ENCODE measurements around the gene LANCL2.
"Not testable (repeated sequence)": the region's sequence is repeated elsewhere in the genome, so short reads cannot be mapped to it uniquely, and the experiment has no call there.

Gene LANCL2

DNA sequence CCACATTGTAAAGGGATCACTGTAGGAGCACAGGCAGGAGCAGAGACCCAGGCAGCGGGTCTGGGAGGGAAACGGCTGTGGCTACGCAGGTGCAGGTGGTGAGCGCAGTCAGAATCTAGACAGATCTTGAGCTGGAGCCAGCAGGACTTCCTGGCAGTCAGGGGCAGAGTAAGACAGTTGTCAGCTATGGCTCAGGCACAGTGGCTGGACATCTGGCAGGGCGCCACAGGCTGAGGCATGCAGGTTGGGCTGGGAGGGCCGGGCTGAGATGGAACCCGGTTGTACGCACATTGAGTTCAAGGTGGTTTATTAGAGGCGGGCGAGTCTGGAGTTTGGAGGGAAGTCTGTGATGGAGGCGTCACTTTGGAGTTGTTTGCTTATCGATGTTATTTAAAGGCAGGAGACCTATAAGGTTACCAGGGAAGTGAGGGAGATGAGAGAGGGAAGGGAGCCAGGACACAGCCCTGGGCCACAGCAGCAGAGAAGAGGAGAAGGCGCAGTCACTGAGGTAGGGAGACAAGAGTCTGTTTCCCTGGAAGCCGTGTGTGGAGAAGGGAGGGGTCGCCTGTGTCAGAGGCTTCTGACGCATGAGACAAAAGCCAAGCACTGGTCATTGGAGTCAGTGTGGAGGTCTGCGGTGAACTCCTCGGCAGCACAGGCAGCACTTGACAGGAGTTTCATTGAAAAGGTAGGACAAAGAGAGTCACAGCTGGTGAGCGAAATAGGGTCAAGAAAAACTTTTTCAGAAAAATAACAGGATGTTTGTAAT lies 73.8 kb downstream of the LANCL2 start:
- DNase-seq: no peak

DNA sequence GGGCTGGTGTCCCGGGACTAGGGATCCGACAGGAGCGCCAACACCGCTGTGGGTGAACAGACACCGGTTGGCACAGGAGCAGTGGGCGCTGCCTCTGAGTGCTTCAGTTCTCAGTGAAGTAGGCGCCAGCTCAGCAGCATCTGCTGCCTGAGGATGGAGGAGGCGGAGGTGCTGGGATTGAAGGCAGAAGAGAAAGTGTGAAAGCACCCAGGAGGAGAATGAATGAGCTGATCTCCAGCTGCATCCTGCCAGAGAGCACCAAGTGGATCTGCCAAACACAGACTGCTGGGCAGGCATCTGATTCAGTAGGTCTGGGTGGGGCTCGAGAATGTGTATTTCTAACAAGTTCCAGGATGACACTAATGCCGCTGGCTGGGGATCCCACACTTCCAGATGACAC lies 74.5 kb downstream of the LANCL2 start:
- DNase-seq: no peak

DNA sequence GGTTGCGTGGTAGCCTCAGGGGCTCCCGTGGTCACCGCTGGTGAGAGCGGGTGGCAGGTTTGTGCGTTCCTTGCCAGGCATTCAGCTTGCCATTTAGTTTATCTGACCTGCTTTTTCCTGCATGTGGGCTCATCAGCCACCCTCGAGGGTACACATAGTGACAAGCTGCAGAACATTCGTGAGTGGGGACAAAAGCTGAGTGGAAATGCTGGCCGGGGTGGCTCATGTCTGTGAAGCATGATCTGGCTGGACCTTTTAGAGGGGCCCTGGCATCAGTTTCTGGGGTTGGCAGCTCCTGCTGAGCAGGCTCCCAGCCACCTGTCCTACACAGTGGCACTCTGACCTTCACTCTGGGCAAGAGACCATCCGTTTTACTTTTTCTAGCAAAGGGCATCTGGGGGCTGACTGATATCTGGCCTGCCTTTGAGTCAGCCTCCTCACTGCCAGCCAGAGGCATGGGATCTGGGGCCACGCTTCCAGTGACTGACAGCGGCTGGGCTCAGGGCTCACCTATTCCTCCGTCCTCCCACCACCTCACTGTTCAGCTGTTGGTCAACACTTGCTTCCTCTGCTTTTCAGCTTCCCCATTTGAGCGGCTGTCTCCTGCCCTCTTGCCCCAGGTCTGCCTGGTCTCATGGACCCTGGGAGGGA lies 75.0 kb downstream of the LANCL2 start:
- no peak for DNase-seq

DNA sequence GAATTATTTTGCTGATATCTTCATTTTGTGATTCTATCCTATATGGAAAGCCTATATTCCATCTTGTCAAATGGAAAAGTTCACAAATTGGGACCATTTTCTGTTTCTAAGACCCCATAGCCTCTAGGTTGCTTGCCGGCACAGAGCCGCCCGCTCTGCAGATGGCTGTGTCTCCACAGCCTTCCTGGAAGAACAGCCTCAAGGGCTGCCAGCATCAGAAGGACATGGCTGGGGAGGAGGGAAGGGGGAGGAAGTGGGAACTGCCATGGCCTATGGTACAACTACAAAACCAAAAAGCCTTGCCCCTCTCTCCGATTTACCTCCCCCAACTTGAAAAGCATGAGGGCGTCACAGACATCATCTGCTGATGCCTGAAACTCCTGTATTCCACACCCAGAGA lies 75.9 kb downstream of the LANCL2 start:
- DNase-seq: no peak

DNA sequence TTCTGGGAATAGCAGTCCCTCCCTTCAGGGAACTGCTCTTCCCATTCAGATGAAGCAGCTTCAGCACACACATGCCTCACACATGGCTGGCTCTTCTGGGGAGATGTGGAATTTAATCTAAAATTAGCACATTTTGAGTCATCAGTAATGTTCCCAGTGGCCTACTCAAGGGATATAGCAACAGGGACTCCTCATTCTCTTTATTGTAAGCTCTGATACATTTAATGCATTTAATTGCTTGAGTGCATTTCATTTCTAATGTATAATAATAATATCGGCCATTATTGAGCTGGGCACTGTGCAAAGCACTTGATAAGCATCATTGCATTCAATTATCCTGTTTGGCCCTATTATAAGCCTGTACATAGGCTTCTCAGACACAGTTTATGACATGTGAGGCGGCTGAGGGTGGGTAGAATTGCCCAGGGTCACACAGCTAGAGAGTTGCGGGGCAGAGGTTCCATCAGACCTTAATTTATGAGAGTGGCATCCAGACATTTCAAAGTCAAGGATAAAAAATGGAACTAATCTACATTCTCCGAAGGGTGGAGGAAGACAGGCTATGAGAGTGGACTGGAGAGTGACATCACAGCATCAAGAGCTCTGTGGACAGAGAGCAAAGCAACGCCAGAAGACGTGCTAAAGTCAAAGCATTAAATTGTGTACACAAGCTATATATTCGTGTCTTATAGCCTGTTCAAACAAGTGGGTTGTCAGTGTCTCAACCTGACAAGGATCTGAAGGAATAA lies 76.8 kb downstream of the LANCL2 start:
- no peak for DNase-seq

DNA sequence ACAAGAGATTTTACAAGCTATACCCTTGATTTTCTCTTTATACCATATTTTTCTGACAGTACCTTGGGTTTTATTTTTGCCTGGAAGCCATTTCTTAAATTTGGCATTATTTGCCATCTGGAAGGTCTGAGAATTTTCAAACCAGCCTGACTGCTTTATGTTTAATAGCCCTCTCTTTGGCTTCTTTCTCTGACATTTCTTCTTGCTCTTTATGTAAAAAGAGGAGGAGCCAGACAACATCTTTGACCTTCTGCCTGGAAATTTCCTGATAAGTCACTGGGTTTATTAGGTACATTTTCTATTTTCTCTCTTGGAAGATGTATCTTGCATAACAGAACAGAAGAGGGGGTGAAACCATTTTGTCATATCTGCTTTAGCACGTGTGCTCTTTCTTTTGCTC lies 79.6 kb downstream of the LANCL2 start:
- DNase-seq: no peak

DNA sequence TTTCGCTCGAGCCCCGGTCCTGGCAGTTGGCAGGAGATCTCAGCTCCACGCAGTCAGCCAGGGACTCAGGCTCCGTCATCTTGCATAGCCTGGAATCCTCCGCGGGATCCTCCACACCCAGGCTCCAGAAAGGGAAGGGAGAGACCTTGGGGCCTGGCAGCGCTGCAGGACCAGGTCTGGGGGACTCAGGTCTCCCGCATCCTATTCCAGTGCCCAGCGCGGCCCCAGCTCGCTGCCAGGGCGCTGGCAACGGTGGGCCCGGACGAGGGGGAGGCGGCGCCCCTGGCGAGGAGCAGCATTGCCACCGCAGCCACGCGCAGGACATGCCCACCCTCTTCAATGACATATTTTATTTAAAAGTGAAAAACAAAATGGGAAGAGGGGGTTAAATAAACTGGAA lies 83.4 kb downstream of the LANCL2 start:
- no peak for DNase-seq

DNA sequence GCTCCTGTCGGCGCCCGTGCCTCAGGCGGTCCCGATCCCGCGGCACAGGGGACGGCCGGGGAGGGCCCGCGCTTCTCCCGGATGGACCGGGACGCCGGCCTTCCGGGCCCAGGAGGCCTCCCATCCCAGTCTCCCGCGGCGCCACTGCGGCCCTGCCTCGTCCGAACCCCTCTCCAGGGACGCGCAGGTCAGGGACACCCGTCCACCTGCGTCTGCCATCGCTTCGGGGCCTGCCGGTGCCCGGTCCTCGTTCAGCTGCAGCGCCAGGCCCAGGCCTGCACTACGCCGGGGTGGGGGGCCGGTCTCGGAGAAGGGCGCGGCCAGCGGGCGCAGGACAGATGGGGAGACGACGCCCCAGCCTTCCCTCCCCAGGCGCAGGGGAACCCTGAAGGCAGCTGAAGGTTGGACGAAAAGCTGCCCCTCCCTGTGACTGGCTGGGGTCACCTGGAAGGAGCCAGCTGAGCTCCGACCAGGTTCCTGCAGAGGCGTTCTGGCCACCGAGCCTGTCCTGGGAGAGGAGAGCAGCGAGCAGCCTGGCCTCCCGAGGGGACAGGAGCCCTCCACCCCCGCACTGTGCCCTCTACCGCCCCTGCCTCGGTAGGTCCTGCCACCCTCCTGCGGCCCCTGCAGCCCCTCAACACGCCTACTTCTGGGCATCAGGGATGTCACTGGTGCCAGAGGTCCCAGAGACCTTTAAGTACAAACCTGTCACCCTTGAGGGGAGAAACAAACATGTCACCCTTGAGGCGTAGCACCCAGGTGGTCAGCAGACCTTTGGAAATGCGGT lies 84.3 kb downstream of the LANCL2 start:
- no peak for DNase-seq

DNA sequence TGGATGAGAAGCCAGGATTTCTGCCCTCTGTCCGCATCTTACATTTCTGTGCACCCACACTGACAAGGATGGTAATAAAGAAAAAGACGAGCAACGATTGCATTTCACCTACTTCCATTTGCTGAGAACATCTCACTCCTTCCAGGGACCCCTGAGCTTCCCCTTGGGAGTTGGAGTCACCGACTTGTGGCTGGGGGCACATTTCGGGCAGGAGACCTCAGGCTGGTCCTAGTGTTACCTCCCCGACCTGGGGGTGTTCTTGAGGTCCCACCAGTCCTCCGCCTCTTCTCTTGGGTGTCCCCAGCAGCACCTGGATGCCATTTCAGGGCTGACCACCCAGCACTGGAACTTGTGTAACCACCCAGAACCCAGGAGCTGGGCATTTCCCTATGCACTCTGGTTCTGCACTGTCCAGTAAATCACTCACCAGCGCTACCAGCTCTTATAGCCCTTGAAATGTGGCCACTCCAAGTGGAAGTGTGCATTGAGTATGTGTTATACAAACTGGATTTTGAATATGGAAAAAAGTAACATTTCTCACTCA lies 84.9 kb downstream of the LANCL2 start:
- no peak for DNase-seq

DNA sequence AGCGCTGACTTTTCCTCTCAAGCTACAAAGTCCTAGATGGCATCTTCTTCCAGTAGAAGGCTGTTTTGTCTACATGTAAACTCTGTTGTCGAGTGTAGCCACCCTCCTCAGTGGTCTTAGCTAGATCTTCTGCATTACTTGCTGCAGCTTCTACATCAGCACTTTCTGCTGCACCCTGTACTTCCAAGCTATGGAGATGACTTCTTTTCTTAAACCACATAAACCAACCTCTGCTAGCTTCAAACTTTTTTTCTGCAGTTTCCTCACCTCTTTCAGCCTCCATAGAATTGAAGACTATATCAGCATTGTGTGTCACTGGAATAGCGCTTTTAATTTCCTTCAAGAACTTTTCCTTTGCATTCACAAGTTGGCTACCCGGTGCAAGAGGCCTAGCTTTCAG lies 87.8 kb downstream of the LANCL2 start:
- DNase-seq: no peak

DNA sequence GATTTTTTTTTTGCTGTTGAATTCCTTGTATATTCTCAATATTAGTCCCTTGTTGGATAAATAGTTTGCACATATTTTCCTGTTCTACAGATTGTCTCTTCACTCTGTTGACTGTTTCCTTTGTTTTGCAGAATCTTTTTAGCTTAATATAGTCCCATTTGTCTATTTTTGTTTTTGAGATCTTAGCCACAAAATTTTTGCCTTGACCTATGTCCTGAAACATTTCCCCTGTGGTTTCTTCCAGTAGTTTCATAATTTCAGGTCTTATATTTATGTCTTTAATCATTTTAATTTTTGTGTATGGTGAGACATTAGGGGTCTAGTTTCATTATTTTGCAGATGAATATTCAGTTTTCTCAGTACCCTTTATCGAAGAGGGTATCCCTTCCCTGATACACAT lies 92.7 kb downstream of the LANCL2 start:
- no peak for DNase-seq

DNA sequence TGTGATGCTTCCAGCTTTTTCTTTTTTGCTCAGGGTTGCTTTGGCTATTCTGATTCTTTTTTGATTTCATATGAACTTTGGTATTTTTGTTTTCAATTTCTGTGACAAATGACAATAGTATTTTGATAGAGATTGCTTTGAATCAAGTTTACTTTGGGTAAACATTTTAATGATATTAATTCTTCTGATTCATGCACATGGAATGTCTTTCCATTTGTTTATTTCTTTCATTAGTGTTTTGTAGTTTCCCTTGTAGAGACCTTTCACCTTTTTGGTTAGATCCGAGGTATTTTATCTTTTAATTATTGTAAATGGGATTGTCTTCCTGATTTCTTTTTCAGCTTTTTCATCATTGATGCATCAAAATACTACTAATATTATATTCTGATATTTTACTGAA lies 93.2 kb downstream of the LANCL2 start:
- DNase-seq: no peak

DNA sequence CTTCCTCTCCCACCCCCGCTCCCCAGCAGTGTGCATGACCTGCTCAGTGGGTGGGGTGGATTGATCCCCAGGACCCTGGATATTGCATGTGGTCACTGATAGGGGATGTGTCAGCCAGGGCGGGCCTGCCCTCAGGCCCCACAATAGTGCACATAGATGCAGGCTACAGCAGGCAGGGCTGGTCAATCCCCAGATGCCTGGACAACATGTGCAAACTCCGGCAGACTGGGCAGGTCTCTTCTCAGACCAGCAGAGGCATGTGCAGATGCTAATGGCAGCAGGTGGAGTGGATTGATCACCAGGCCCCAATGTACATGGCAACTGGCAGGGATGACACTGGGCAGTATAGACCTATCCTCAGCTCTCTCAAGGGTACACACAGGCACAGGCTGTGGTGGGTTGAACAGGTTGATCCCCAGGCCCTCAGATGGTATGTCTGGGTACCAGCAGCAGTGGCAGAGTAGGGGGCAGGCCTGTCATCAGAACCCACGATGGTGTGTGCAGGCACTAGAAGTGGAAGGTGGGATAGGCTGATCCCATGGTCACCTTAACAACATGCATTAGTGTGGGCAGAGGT lies 98.6 kb downstream of the LANCL2 start:
- DNase-seq: no peak

DNA sequence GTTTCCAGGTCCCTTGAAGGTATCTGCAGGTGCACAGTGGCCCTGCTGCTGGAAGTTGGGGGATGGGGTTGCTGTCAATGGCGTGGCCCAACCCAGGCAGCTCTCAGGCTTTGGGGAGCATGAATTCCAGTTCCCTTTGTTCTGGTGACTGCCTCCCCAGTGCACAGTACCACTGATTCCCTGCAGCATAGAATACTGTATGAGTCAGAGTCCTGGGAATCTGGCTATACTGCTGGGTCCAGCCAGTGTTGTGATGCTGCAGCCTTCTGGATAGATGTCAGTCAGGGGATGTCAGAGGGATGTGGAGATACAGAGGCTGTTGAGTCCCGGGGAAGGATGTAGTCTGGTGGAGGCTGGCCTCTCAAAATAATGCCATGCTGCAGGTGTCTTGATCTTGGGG lies 99.3 kb downstream of the LANCL2 start:
- no peak for DNase-seq

DNA sequence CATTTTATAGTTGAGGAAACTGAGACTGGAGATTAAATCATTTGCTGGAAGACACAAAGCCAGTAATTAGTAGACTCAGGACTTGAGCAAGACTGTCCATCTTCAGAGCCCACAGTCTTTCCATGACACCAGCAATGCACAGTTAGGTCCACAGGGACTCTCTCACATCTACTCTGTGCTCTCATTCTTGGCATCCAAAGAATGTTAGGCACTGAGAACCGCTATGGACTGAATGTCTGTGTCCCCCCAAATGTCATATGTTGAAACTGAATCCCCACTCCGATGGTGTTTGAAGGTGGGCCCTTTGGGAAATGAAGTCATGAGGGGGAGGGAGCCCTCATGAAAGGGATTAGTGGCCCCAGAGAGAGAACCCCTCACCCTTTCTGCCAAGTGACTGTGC lies 100.6 kb downstream of the LANCL2 start:
- DNase-seq: no peak

DNA sequence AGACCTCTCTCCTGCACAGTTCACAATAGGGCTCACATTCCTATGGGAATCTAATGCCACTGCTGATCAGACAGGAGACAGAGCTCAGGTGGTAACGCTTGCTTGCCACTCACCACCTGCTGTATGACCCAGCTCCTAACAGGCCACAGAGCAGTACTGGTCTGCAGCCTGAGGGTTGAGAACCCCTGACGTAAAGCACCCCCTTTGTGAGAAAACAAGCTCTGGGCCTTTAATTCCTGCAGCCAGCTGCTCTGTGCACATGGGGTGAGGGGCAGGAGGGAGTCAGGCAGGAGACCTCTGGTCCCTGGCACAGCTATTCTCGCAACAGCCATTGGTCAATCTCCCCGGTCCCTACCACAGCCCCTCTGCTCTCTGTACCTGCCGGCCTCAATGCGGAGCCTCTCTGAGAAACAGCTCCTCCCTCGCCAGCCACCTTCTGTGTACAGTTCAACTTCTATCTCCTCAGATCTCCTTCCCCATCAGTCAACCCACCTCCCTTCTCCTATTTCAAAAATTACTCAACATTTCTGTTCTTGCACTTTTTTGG lies 102.0 kb downstream of the LANCL2 start:
- no peak for DNase-seq

DNA sequence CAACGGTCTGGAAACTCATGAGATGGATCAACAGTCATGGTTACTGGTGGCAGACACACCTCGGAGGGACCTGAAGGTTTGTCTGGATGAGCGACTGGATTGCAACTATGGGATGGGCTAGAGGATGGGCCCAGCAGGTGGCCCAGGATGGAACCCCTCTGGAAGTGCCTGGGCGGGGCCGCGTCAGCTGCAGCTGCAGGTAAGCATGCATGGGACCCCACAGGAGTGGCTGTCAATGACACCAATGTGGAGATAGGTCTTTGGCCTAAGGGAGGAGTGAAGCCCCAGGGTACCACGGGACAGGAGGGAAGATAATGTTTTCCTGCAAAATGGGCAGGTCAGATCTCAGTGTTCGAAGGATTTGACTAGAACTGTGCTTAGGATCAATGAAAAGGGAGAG lies 103.4 kb downstream of the LANCL2 start:
- no peak for DNase-seq

DNA sequence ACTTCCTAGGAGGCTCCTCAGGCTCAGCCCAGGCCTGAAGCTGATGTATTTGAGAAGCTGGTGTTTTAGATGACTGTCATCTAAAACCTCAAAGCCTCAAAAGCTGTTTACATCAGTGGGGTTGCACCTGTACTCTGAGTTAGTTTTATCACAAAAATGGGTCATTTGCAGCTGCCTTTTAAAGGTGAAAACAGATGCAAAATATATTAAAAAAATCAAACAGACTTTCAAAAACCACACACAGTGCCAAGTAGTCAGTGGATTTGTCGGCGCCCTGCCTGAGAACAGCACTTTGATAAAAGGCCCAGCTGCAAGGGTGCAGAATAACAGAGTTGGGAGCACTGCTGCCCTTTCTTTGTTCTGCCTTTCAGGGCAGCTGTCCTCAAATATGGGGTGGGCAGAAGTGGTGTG lies 104.1 kb downstream of the LANCL2 start:
- no peak for DNase-seq

DNA sequence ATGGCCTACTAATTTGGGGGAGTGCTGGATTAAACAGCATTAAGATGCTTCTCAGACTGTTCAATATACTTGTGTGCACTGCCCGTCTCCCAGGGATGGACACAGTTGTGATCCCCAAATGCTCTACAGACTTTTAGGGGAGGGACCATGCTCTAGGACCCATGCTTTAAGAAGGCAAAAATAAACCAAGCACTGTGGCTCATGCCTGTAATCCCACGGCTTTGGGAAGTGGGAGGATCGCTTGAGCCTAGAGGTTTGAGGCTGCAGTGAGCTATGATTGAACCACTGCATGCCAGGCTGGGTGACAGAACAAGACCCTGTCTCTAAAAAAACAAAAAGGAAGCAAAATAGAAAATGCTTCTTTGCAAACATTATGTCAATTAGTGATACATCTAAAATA lies 104.6 kb downstream of the LANCL2 start:
- DNase-seq: no peak

DNA sequence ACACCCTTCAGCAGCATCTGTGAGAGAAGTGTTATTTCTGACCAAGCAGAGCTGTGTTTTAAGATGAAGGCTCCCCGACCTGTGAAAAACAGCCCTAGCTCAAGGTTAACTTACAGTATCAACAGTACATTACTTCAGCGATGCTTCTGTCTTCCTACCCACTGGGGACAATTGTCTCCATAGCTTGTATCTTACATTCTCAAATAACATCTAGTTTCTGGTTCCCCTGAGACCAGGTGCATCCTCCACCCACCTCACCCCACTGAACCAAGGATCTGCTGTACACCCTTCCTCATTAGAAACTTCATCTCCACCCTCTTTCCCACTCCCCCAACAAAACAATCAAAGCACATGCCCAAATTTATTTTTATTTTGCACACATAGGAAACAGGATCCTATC lies 105.1 kb downstream of the LANCL2 start:
- no peak for DNase-seq

DNA sequence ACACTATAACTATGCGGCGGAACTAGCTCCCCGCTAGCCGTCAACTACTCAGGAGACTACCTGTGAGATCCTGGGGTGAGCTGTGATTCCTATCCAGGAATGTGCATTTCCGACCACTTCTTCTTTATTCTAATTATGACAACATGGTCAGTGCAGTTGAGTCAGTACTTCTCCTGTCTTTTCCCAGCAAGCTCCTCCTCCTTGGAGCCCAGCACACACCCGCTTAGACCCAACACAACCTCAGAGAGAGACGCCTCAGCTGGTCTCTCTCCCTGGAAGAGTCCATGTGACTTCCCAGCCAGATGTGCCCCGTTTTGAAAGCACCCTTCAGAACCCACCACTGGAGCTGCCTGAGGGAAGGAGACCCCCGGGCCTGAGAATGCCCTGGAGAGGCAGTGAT lies 106.5 kb downstream of the LANCL2 start:
- not testable (repeated sequence) for DNase-seq

DNA sequence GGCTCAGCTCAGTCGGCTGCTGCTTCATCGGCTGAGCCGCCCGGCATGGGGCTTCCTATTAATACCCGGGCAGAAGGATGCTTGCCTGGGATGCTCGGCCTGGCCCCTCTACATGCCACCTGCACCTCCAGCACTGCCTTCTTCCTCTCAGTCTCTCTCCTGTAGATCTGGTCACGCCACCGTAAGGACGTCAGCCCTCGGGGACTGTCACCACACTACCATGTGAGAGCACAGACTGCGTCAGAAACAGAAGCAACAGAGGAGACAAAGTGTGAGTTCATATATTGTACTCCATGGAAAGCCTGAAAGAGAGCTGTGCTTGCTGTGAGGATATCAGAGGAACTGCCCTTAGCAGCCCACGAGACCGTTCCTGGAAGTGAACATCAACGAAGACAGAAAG lies 107.3 kb downstream of the LANCL2 start:
- not testable (repeated sequence) for DNase-seq

All from NCI-H1436 treated with DMSO at 0.1 percent for 48 hours (cell line).